NCI-H1092 treated with DMSO at 0.1 percent for 48 hours (cell line): Measurements from ENCODE around the gene RREB1.

Experiments used
- DNase-seq: peaks from one replicate; lab custom pipeline; 2025; lab: John Stamatoyannopoulos, UW

RREB1 gene

DNA sequence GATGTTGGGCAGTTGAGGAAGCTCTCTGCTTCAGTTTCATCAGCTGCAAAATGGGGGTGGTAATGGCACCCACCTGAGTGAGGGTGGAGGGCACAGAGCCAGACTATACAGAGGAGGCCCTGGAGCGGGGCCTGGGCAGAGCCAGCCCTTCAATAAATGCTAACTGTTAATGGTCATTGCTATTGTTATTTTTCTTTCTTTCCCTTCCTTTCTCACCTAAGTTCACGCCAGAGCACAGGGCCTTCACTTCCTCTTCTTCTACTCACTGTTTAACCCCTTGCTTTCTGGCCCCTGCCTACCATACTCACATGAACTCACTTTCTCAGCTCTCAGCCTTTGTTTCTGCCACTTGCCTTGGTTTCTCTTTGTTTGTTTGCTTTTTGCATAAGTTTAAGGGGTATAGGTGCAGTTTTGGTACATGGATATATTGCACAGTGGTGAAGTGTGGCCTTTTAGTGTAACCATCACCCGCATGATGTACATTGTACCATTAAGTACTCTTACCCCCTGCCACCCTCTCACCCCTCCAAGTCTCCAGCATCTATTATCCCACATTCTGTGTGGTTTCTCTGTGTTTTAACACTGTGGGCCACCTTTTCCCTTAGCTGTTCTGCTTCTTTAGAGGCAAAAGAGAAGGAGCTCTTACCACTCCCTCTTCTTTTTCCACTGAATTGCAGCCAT lies 7.5 kb upstream of the RREB1 start:
- no peak for DNase-seq

DNA sequence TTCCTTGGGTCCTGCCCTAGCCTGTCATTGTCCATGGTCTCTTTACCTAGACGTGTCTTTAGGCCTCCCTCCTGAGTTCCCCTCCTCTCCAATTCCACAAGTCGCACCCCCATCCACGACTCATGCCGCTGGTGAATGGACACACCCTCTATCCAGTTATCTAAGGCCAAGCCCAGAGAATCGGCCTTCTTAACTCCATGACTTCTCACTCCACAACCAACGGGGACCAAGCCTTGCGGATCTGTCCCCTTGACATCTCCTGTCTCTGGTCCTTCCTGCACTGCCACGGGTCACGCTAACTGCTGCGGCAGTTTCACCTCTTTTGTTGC lies 7.0 kb upstream of the RREB1 start:
- no peak for DNase-seq

DNA sequence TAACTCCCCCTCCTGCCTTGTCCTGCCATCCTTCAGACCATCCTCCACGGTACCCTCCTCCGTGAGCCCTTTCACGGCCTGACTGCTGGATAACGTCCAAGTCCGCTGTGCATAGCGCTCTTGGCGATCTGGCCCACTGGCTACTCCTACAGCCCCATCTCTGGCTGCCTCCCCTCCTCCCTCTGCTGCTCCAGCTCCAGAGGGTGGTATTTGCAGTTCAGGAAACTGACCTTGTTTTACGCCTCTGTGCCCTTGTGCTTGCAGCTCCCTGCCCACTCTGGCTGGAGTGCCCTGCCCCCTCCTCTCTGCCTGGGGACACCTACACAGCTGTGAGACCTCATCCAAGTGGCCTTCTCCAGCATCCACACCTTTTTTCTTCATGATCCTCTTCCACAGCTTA lies 6.5 kb upstream of the RREB1 start:
- DNase-seq, result no peak

DNA sequence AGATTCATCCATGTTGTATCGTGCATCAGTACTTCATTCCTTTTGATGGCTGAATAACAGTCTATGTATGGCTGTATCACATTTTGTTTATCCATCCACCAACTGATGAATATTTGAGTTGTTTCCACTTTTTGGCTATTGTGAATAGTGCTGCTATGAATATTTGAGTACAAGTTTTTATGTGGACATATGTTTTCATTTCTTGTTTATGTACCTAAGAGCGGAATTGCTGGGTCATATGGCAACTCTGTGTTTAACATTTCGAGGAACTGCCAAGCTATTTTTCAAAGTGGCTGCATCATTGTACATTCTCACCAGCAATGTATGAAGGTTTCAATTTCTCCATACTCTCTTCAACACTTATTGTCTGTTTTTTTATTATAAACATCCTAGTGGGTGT lies 3.0 kb upstream of the RREB1 start:
- no peak for DNase-seq

DNA sequence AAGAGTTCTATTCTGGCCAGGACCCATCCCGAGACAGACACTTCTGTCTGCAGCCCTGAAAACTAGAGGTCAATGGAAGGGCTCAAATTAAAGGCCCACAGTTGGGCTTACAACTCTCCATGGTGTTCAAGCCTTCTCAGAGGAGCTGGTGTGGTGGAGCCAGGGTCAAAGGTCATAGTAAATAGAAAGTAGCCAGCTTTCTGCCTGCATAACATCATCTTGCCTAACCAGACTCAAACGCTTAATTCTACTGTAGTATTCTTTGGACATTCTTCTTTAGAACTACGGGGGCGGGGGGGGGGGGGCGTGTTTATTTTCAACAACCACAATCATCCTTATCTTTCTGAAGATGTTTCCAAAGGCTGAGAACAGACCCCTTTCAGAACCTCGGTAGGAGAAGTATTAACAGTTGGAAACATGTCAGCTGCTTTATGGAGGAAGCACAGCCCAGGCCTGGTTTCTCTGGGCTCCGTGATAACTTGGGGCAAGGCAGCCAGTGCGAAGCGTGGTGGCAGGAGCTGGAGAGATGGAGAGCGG lies 1.5 kb upstream of the RREB1 start:
- no peak for DNase-seq

DNA sequence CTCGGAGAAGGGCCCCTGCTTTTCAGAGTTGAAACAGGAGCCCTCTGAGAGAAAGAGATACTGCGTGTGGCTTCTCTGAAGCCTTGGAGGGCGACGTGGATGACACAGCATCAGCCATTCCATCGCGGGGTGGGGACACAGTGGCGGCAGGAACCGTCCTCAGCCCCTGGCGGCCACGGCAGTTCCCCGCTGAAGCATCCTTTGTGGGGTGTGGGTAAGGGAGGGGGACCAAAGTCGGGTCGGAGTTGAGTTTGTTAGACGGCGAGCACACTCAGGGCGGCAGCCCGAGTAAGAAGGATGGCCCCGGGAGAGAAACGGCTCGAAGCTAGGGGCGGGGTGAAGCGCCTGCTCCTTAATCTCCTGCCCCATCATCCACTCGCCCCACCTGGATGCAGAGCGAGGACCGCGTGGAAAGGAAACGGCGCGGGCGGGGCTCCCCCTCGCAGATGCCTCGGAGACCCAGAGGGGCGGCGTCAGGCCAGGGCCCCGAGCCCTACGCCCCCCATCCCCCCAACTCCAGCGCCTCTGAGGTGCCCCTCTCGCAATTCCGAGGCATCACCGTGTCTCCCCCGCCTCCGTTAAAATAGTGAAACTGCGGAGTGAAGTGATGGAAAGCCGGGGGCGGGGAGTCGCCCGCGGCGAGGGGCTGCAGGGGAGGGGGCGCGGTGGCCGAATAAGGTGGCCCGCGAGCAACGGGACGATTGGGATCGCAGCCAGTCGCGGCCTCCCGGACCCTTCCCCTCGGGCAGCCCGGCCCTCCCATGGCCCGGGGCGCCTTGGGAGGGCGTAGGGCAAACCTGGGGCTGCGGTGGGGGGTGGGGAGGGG lies 796 bp upstream of the RREB1 start:
- no peak for DNase-seq

DNA sequence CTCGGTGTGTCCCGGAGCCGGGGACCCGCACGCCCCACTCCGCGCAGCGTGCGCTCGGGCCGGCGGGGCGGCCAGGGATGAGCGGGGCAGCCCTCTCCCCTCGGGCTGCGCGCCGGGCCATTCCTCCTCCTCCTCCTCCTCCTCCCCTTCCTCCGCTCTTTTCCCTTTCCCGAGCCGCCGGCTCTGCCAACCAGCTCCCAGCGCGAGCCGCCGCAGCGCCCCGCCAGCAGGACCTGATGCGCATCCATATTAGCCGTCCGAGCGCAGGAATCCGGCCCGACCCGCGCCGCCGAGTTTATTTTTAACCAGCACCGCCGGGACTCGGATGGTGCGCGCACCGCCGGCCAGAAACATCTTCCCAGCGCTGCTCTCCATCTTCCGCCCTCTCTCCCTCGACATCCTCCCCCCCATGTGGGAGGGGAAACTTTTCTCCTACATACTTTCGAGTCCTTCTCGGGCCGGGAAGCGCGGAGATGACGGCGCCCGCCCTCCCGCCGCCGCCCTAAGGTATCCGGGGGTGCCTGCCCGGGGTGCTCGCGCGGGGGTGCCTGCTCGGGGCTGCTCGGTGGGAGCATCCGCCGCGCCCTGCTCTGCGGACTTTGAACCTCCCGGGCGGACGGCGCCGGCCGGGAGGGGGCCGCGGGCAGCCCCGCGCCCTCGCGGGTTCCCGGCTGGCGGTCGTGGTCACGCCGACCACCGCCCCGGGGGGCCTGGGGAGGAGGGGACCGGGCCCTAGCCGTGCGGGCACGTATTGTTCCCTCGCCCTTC lies 619 bp downstream of the RREB1 start:
- no peak for DNase-seq

DNA sequence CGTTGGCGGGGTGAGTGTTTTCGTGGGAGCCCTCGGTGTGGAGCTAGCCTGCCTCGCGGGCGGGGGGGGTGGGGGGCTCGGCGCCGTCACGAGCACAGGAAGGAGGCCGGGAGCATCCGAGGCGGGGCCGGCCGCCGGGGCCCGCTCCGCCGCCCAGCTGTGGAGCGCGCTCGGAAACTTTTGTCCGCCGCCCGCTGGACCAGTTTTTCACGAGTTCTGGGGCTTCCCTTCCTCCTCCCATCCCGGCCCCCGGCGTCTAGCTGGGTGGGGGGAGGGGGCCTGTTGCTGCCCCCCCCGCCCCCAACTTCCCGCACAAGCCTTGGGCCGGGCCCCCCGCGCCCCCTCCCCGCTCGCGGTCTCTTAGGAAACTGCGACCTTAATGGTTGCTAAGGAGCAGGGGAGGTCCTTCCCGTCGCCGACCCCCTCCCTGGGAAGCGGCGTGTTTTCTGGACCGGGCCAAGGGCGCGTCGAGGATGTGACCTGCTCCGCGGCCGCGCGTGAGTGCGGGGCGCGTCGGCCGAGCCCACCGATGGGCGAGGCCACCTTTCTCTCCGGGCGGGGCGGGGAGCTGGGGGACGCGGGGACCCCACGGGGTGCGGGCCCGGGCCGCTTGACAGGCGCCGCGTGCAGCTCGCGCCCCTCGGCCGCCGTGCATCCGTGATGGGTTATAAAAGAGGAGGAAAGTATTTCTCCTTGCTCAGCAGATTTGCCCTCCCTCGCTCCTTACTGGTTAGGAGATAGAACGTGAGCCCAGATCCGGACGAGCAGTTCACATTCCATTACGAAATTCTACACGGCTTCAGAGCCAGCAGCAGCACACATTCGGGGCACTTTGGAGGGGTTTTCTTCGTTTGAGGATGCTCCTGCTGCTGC lies 1.4 kb downstream of the RREB1 start:
- no peak for DNase-seq

DNA sequence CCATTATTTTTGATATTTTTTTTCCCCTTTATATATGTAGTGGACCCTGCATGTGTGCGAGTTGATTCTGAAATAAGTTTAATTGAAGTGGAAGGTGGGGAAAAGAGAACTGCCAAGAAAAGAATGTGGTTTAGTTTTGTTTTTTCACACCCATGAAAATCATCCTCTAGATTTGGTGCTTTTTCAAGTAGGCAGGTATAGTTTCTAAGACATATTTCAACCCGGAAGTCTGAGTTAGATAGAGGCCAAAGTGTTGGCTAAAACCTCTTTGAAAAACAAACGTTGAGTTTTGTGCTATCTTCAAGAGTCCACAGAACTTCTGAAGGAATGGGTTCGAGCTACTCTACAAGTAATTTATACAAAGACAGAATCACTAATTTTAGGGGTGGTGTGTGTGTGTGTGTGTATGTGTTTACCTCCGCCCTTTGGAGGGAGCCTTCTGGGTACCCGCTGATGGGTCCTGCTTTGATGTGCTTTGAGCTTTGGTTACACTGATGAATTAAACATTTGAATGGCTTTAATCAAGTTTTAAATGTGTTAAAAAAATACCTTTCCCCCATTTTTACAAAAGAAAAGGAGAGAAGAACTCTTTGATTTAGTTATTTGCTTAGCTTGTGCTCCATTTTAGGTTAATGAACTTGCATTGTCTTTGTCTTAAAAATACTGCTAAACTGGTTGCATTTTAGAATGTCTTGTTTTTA lies 2.5 kb downstream of the RREB1 start:
- no peak for DNase-seq

DNA sequence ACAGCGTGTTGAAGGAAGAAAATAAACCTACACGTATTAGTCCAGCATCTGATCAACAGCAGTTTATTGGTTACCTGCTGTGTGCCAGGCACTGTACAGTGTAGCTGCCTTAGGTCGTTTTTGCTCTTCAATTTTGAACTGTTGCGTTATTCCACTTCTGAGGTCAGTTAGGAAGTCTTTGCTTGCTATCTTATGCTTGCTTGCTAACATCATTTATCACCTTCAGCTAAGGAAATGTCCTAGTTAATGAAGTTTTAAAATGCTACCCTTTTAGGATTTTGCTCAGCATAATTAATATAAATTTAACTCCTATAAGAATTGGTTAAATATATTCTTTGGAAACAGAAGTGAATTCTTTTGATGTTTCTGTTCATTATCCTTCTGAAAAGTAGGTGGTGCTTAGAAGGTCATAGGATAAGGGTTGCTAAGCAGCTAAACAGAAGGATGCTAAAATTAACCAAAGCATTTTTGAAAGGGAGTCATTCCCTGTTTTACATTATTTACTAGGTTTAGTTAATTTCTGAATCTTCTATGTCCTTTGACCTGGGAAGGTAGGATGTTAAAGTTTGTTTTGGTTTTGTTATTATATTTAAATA lies 3.4 kb downstream of the RREB1 start:
- DNase-seq, result no peak

DNA sequence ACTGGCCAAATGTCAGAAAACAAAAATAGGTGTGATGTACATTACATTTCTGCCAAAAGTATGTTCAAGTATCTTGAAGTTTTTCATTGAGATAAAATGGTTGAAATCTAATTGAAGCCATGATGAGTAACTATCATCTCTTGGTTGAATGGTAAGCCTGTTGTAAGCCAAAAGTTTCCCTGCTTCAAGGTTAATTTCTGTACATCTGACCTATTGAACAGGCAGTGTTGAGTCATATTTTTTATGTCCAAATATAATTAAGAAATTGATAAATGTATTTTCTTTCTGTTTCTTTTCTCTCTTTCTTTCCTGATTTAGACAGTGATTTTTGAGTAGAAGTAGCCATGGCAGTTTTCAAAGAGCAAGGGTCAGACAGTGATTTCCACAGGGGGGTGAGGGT lies 4.4 kb downstream of the RREB1 start:
- DNase-seq, result no peak

DNA sequence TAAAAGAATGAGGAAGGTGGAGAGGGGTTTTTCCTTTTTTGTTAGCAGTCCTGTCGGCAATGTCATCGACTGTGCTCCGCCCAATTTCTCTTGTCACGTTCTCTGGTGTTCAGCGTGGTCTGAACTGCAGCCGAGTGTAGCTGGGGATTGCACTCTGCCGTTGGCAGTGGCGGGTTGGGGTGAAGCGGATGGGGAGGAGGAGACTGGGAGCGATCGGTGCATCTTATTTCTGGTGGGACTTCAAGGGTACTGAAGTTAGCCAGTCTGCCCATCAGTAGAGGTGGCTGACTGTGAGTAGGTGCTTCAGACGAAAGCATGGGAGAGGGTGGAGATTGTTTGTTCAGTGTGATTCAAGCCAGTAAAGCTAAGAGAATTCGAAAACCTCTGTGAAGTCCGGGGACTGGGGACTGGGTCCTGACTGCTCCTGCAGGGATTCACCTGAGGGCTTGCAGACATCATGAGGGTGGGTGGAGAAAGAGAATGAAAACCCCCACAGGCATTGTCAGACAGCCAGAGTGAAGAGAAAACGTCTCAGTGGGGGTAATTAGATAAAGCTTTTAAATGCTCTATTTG lies 5.1 kb downstream of the RREB1 start:
- peak; percentile 25 for DNase-seq

DNA sequence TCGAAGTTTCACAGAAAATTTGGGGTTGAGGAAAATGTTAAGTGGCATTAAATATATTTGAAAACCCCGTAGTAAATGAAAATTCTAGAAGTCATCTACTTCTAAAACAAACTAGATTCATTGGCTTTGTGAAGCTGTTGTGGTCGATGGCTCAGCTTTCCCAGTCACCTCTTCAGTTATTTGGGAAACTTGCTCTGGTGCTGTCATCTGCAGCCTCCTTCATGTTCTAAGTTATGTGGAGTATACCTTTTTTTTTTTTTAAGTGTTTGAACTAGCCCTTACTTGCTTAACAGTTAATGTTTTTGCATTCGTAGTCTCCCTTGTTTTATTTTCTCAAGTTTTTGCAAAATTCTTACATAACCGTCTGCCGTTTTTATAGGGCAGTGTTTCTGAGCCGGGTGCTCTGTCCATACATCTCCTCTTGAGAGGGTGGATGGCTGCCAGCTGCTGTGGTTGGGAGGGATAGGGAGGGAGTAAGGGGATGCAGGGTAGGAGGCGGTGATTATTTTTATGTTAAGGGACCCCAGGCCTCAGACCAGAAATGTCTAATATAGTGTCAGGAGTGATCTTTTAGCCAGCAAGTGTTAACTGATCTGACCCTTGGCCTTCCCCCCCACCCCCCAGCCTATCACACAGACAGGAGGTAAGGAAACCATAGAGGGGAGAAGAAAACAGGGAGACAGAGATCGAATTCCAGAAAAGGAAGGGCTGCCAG lies 7.1 kb downstream of the RREB1 start:
- no peak for DNase-seq

DNA sequence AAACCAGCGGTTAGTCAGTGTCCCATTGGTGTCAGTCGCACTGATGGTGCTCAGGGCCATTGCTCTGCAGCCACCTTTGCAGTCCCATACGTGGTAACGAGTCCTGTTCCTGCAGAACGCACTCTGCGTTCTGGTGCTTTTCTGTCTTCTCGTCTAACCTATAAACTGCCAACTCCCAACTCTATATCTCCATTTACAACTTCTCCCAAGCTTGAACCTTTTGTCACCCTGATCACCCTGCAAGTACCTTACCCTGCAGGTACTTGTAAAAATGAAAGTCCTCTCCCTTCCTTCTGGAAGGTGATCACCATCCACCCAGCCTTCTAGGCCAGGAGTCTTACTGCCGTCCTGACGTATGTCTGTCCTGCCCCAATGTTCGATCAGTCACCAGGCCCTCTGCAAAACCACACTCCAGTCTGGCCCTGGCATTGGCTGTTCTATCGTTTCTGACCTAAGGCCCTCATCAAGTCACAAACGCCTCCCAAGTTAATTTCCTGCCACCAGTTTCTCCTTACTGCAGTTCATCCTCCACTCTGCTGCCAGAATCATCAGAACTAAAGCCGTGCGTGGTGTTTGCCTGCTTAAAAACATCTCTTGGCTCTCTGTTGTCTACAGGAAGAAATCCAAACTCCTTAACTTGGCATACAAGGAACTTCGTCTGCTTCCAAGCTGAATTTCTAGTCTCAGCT lies 7.9 kb downstream of the RREB1 start:
- DNase-seq, result no peak

DNA sequence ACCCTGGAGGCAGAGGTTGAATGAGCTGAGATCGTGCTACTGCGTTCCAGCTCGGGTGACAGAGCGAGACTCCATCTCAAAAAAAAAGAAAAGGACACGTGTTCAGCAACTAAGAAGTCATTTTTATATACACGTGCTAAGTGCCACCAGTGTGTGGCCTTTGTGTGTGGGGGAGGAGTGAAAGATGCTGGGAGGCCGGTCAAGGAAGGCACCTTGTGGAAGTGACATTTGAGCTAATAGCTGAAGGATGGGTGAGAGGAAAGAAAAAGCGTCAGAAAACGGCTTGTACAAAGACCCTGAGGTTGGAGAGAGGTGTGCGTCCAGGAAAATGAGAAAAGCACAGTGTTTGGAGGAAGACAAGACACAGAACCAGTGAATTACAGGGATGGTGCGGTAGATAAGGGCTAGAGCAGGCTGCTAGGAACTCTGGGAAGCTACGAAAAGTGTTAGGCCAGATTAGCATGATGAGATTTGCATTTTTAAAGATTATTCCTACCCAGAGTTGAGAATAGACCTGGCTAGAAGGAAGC lies 11.6 kb downstream of the RREB1 start:
- no peak for DNase-seq

DNA sequence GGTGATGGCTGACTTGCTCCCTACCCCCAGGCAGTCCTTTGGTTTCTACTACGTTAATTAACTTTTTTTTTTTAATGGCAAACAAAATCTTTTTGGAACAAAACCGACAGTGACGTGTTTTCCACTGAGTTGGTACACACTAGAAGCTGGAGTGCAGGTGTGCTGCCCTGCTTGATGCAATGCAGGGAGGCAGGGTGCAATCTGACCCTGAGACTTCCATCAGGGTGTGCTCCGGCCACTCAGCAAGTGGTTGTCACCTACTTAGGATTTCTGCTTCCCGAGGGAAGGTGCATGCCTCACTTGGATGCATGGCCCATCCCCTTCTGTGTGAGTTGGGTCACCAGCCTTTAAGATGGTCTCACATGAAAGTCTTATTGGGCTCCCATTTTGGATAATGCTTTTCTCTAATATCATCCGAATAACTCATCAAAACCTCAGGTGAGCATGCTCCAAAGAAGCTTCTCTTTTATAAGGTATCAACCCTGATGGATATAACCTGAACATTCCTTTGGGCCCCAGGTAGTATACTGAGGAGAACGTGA lies 14.0 kb downstream of the RREB1 start:
- no peak for DNase-seq

DNA sequence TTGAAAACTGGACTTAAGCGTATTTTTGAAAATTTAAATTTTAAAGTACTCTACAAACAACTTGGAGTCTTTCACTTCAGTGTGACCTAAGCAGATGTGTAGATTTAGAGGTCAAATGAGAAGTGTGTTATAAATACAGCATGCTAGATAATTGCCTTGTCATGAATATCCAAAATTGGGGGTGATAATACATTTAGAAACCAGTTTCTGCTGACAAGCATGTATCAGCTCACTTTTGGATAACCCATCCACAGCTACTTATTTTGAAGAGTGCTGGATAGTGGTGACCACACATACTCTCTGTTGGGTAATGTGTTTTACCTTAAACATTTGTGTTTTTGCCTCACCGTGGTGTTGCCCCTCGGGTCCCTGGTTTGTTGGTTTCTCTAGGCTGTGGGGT lies 14.9 kb downstream of the RREB1 start:
- no peak for DNase-seq

DNA sequence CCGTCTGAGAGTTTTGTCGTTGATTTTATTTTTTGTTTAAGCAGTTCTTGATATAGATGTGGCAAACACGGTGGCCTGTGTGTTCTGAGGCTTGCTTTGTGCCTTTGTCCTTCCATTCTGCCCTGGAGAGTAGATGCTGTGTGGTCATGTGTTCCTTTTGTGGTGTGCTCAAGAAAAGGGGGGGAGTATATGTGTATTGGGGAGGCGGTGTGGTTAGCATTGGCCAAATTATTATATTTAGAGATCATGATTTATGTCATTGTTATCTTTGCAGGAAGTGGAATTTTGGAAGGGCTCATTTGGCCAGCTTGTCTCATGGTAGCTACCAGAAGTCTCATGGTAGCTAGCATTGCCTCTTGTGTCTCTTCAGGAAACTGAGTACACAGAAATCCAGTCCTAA lies 16.4 kb downstream of the RREB1 start:
- DNase-seq, result no peak

DNA sequence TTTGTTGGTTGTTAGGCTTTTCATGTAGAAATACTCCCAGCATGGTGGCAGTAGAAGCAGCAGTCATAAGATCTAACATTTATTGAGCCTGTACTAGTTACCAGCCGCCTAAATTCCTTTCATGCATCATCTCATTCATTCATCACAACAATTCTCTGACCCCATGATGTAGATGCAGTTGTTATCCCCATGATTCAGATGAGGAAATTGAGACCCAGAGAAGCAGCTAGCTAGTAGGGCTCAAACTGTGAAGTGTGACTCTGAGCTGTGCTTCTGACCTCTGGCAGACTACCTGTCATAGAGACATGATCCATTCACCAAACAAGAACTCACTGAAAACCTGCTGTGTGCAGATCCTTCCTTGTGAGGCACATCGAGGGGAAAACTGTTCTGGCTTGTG lies 16.9 kb downstream of the RREB1 start:
- DNase-seq, result no peak
